ENCODE results near the gene DOK3. TPM values are rescaled to one million over a fixed set of nuclear protein-coding genes. Genes with fewer than 3 reads are reported as not detected.

DOK3 gene
- total and polyA plus RNA-seq, 2 experiments from 2014 or later, result 2.2 to 11.1 TPM

DNA sequence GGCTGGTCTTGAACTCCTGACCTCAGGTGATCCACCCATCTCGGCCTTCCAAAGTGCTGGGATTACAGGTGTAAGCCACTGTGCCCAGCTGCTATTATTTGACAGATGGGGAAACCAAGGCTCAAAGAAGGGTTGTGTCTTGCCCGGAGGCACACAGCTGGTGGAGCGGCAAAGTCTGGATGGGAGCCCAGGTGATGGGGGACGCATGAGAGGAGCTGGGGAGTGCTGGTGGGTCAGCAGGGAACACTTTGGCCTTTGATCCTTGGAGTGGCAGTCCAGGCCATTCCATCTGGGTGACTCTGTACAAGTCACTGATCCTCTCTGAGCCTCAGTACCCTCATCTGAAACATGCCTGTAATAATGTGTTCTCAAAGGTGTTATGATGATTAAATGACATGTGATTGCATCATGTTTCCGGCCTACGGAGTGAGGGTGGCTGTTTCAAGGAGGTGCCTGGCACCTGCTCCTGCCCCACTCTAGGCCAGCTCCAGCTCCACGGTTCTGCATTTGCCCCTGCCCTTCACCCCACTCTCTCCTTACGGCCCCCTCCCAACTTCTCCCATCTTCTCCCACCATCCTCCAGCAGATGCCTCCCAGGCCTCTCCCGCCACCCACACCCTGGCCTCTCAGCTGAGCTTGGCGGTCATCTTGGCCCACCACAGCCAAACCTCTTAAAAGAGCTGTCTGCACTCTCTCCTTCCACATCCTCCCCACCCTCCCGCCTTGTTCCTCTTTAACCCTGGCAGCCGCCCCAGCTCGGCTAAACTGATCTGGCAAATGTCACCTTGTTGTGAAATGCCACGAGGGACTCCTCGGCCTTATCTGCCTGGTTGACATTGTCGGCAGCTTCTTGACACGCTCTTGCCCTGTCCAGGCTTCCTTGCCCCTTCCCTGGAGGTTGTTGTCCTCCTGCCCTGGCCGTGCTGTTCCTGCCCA lies 30.6 kb downstream of the DOK3 start:
- Histone ChIP-seq H3K4me2 (no peak overlapping the region), H3F3A (replicated peaks; ENCODE audit: low read depth) (peaks cover 18% of the 10 kb centered on the region), H3K4me3 (no peak overlapping the region), H2AFZ (no peak overlapping the region), H4K20me1 (replicated peaks; ENCODE audit: insufficient read depth) (no peaks in the 10 kb centered on the region; the same call in 1 of the 2 replicates), H3K79me2 (replicated peaks; ENCODE audit: insufficient read depth) (no peaks in the 10 kb centered on the region), H3K27ac (ENCODE audit: low read depth) (0 out of 2 replicates have a peak overlapping the region, but pooled peaks have one; percentile 26), H3K9me2 (ENCODE audit: insufficient read depth) (no peaks in the 10 kb centered on the region), H3K27me3 (ENCODE audit: insufficient read depth) (no peaks in the 10 kb centered on the region), H3K36me3 (ENCODE audit: insufficient read depth) (no peaks in the 10 kb centered on the region), H3K4me1 (ENCODE audit: insufficient read depth) (peaks cover 19% of the 10 kb centered on the region)
- Mint-ChIP-seq H3K4me1 (peaks cover 36% of the 10 kb centered on the region), H3K4me3 (no peak overlapping the region; the same call in 2 of the 3 replicates), H3K36me3 (ENCODE audit: low read depth) (peaks cover 25% of the 10 kb centered on the region), H3K27me3 (ENCODE audit: insufficient read depth, low read depth, poor library complexity) (peaks cover 24% of the 10 kb centered on the region), H3K9me3 (no peaks in the 10 kb centered on the region), H3K27ac (peak overlapping the region; percentile 86; the same call in 1 of the 2 replicates)
- no peak for TF ChIP-seq JUNB (IDR thresholded peaks at IDR 0.05; ENCODE audit: unreplicated experiment)
- TF ChIP-seq EZH2 (IDR thresholded peaks at IDR 0.05; ENCODE audit: low read depth, unreplicated experiment), result no peak
- TF ChIP-seq, protein P1, sequence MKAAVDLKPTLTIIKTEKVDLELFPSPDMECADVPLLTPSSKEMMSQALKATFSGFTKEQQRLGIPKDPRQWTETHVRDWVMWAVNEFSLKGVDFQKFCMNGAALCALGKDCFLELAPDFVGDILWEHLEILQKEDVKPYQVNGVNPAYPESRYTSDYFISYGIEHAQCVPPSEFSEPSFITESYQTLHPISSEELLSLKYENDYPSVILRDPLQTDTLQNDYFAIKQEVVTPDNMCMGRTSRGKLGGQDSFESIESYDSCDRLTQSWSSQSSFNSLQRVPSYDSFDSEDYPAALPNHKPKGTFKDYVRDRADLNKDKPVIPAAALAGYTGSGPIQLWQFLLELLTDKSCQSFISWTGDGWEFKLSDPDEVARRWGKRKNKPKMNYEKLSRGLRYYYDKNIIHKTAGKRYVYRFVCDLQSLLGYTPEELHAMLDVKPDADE (IDR thresholded peaks at IDR 0.05), result no peak
- TF ChIP-seq, protein P2, sequence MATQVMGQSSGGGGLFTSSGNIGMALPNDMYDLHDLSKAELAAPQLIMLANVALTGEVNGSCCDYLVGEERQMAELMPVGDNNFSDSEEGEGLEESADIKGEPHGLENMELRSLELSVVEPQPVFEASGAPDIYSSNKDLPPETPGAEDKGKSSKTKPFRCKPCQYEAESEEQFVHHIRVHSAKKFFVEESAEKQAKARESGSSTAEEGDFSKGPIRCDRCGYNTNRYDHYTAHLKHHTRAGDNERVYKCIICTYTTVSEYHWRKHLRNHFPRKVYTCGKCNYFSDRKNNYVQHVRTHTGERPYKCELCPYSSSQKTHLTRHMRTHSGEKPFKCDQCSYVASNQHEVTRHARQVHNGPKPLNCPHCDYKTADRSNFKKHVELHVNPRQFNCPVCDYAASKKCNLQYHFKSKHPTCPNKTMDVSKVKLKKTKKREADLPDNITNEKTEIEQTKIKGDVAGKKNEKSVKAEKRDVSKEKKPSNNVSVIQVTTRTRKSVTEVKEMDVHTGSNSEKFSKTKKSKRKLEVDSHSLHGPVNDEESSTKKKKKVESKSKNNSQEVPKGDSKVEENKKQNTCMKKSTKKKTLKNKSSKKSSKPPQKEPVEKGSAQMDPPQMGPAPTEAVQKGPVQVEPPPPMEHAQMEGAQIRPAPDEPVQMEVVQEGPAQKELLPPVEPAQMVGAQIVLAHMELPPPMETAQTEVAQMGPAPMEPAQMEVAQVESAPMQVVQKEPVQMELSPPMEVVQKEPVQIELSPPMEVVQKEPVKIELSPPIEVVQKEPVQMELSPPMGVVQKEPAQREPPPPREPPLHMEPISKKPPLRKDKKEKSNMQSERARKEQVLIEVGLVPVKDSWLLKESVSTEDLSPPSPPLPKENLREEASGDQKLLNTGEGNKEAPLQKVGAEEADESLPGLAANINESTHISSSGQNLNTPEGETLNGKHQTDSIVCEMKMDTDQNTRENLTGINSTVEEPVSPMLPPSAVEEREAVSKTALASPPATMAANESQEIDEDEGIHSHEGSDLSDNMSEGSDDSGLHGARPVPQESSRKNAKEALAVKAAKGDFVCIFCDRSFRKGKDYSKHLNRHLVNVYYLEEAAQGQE (IDR thresholded peaks at IDR 0.05; ENCODE audit: unreplicated experiment), result no peak
- TF ChIP-seq NANOG (IDR thresholded peaks at IDR 0.05; ENCODE audit: borderline replicate concordance), result no peak
- TF ChIP-seq, protein P3, sequence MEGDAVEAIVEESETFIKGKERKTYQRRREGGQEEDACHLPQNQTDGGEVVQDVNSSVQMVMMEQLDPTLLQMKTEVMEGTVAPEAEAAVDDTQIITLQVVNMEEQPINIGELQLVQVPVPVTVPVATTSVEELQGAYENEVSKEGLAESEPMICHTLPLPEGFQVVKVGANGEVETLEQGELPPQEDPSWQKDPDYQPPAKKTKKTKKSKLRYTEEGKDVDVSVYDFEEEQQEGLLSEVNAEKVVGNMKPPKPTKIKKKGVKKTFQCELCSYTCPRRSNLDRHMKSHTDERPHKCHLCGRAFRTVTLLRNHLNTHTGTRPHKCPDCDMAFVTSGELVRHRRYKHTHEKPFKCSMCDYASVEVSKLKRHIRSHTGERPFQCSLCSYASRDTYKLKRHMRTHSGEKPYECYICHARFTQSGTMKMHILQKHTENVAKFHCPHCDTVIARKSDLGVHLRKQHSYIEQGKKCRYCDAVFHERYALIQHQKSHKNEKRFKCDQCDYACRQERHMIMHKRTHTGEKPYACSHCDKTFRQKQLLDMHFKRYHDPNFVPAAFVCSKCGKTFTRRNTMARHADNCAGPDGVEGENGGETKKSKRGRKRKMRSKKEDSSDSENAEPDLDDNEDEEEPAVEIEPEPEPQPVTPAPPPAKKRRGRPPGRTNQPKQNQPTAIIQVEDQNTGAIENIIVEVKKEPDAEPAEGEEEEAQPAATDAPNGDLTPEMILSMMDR (conservative IDR thresholded peaks at IDR 0.05; ENCODE audit: low read depth in 2 of 2), result no peak
- TF ChIP-seq ZNF114 (CRISPR knock-in tag; IDR thresholded peaks at IDR 0.05), result no peak
- TF ChIP-seq CREB1 (CRISPR knock-in tag; IDR thresholded peaks at IDR 0.05; ENCODE audit: low read depth), result no peak
- TF ChIP-seq, protein P4, sequence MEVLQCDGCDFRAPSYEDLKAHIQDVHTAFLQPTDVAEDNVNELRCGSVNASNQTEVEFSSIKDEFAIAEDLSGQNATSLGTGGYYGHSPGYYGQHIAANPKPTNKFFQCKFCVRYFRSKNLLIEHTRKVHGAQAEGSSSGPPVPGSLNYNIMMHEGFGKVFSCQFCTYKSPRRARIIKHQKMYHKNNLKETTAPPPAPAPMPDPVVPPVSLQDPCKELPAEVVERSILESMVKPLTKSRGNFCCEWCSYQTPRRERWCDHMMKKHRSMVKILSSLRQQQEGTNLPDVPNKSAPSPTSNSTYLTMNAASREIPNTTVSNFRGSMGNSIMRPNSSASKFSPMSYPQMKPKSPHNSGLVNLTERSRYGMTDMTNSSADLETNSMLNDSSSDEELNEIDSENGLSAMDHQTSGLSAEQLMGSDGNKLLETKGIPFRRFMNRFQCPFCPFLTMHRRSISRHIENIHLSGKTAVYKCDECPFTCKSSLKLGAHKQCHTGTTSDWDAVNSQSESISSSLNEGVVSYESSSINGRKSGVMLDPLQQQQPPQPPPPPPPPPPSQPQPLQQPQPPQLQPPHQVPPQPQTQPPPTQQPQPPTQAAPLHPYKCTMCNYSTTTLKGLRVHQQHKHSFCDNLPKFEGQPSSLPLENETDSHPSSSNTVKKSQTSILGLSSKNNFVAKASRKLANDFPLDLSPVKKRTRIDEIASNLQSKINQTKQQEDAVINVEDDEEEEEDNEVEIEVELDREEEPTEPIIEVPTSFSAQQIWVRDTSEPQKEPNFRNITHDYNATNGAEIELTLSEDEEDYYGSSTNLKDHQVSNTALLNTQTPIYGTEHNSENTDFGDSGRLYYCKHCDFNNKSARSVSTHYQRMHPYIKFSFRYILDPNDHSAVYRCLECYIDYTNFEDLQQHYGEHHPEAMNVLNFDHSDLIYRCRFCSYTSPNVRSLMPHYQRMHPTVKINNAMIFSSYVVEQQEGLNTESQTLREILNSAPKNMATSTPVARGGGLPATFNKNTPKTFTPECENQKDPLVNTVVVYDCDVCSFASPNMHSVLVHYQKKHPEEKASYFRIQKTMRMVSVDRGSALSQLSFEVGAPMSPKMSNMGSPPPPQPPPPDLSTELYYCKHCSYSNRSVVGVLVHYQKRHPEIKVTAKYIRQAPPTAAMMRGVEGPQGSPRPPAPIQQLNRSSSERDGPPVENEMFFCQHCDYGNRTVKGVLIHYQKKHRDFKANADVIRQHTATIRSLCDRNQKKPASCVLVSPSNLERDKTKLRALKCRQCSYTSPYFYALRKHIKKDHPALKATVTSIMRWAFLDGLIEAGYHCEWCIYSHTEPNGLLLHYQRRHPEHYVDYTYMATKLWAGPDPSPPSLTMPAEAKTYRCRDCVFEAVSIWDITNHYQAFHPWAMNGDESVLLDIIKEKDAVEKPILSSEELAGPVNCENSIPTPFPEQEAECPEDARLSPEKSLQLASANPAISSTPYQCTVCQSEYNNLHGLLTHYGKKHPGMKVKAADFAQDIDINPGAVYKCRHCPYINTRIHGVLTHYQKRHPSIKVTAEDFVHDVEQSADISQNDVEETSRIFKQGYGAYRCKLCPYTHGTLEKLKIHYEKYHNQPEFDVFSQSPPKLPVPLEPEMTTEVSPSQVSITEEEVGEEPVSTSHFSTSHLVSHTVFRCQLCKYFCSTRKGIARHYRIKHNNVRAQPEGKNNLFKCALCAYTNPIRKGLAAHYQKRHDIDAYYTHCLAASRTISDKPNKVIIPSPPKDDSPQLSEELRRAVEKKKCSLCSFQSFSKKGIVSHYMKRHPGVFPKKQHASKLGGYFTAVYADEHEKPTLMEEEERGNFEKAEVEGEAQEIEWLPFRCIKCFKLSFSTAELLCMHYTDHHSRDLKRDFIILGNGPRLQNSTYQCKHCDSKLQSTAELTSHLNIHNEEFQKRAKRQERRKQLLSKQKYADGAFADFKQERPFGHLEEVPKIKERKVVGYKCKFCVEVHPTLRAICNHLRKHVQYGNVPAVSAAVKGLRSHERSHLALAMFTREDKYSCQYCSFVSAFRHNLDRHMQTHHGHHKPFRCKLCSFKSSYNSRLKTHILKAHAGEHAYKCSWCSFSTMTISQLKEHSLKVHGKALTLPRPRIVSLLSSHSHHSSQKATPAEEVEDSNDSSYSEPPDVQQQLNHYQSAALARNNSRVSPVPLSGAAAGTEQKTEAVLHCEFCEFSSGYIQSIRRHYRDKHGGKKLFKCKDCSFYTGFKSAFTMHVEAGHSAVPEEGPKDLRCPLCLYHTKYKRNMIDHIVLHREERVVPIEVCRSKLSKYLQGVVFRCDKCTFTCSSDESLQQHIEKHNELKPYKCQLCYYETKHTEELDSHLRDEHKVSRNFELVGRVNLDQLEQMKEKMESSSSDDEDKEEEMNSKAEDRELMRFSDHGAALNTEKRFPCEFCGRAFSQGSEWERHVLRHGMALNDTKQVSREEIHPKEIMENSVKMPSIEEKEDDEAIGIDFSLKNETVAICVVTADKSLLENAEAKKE (CRISPR knock-in tag; IDR thresholded peaks at IDR 0.05), result no peak
- TF ChIP-seq ZNF331 (CRISPR knock-in tag; IDR thresholded peaks at IDR 0.05; ENCODE audit: low read depth), result no peak
- ATAC-seq (no peak), DNase-seq (ENCODE audit: low spot score) (no peak)
